GM12872 (cell line): ENCODE measurements around the gene PDLIM4.

Experiments
- CTCF ChIP-seq: IDR thresholded peaks from 3 replicates; pipeline ENCODE4 v1.5.1; 2011; ENCODE audit warnings: low read depth, mild to moderate bottlenecking, low read length, moderate library complexity; ENCODE audit not compliant: insufficient read depth

Gene PDLIM4

GRCh38 chr5:132245593-132245992 lies 11.9 kb upstream of the PDLIM4 start:
- TF ChIP-seq CTCF = no peak

GRCh38 chr5:132246806-132247205 lies 10.7 kb upstream of the PDLIM4 start:
- TF ChIP-seq CTCF = no peak

- TF ChIP-seq CTCF = no peak
Measured at GRCh38 chr5:132250547-132250946, 6.9 kb upstream of the PDLIM4 start.

DNA sequence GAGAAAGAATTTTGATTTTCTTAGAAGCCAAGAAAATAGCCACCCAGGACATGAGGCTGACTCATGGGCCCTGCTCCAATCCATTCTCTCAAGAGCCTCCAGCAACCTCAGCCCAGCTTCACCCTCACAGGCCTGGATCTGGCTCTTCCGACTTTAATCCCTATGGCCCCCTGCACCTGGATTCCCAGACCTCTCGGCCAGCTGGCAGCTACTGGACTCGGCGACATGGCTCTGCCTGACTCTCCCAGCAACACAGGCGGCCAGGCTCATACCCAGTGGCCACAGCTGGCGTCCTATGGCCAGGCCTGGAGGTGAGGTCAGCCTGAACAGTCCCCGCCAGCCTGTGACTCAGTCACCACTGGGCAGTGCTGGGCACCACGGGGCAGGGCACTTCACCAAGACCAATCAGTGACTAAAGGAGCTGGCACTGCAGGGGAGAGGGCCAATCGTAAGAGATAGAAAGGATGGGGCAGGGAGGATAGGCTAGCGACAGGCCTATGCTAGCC lies 6.2 kb upstream of the PDLIM4 start:
- no peak for TF ChIP-seq CTCF

GRCh38 chr5:132253008-132253441 lies 4.5 kb upstream of the PDLIM4 start:
- TF ChIP-seq CTCF = no peak

GRCh38 chr5:132253452-132254320 lies 3.8 kb upstream of the PDLIM4 start:
- TF ChIP-seq CTCF = no peak

- TF ChIP-seq CTCF = no peak
Measured at GRCh38 chr5:132254321-132254977, 3.0 kb upstream of the PDLIM4 start.
